HepG2 (cell line): Measurements from ENCODE around the gene EGFLAM. TPM values are rescaled to one million over a fixed set of nuclear protein-coding genes. Genes with fewer than 3 reads are reported as not detected.

Experiments
- CEBPG ChIP-seq: IDR thresholded peaks from 2 replicates; pipeline ENCODE4 v1.6.1; 2016
- EEA1 ChIP-seq: sonication (generic); formaldehyde crosslinking; IDR thresholded peaks from 2 replicates; pipeline ENCODE4 v1.5.1; 2020; ENCODE audit warnings: mild to moderate bottlenecking, missing genetic modification reagents, borderline replicate concordance
- ELF1 ChIP-seq: sonication (generic); formaldehyde crosslinking; IDR thresholded peaks from 2 replicates; pipeline ENCODE4 v1.4.0; 2020; ENCODE audit warnings: missing genetic modification reagents
- FOXJ3 ChIP-seq: sonication (generic); formaldehyde crosslinking; IDR thresholded peaks from 2 replicates; pipeline ENCODE4 v1.4.0; 2020; ENCODE audit warnings: missing genetic modification reagents, mild to moderate bottlenecking, borderline replicate concordance
- FOXM1 ChIP-seq: sonication (generic); formaldehyde crosslinking; IDR thresholded peaks from 2 replicates; pipeline ENCODE4 v1.5.0; 2020; ENCODE audit warnings: missing genetic modification reagents
- GATAD2A ChIP-seq: IDR thresholded peaks from 2 replicates; pipeline ENCODE4 v1.6.1; 2016
- HDAC2 ChIP-seq: sonication (generic); formaldehyde crosslinking; IDR thresholded peaks from 2 replicates; pipeline ENCODE4 v1.4.0; 2020; ENCODE audit warnings: missing genetic modification reagents
- POLR2G ChIP-seq: fragments of 200-400 bp; formaldehyde crosslinking; IDR thresholded peaks from 2 replicates; pipeline ENCODE4 v1.6.1; 2018; ENCODE audit warnings: mild to moderate bottlenecking, low read depth, low read length, moderate library complexity
- SOX5 ChIP-seq: IDR thresholded peaks from 2 replicates; pipeline ENCODE4 v1.6.1; 2016; ENCODE audit warnings: borderline replicate concordance
- SP2 ChIP-seq: sonication (generic); formaldehyde crosslinking; IDR thresholded peaks from 2 replicates; pipeline ENCODE4 v1.5.1; 2020; ENCODE audit warnings: mild to moderate bottlenecking, missing genetic modification reagents
- ZHX1 ChIP-seq: sonication (generic); formaldehyde crosslinking; IDR thresholded peaks from 2 replicates; pipeline ENCODE4 v1.8.1; 2022; ENCODE audit warnings: low read depth, mild to moderate bottlenecking, missing genetic modification reagents
- ZNF138 ChIP-seq: sonication (generic); formaldehyde crosslinking; IDR thresholded peaks from 2 replicates; pipeline ENCODE4 v1.5.0; 2020; ENCODE audit warnings: mild to moderate bottlenecking, low read depth, missing genetic modification reagents
- ZNF160 ChIP-seq: sonication (generic); formaldehyde crosslinking; IDR thresholded peaks from 2 replicates; pipeline ENCODE4 v1.8.0; 2022; ENCODE audit warnings: mild to moderate bottlenecking, inconsistent platforms, missing genetic modification reagents
- ZNF205 ChIP-seq: IDR thresholded peaks from 2 replicates; pipeline ENCODE4 v1.6.1; 2018; ENCODE audit warnings: missing biosample characterization, missing genetic modification reagents
- ZNF263 ChIP-seq: sonication (generic); formaldehyde crosslinking; IDR thresholded peaks from 2 replicates; pipeline ENCODE4 v1.4.0; 2020; ENCODE audit warnings: missing genetic modification reagents
- ZNF280D ChIP-seq: sonication (generic); formaldehyde crosslinking; IDR thresholded peaks from 2 replicates; pipeline ENCODE4 v1.5.1; 2020; ENCODE audit warnings: mild to moderate bottlenecking, missing genetic modification reagents
- ZNF331 ChIP-seq: sonication (generic); formaldehyde crosslinking; IDR thresholded peaks from 2 replicates; pipeline ENCODE4 v1.4.0; 2020; ENCODE audit warnings: missing genetic modification reagents
- ZNF543 ChIP-seq: sonication (generic); formaldehyde crosslinking; IDR thresholded peaks from 2 replicates; pipeline ENCODE4 v1.4.0; 2020; ENCODE audit warnings: mild to moderate bottlenecking, missing genetic modification reagents
- ZNF614 ChIP-seq: IDR thresholded peaks from 2 replicates; pipeline ENCODE4 v1.6.1; 2018; ENCODE audit warnings: missing biosample characterization, missing genetic modification reagents, inconsistent platforms, borderline replicate concordance
- ZNF644 ChIP-seq: IDR thresholded peaks from 2 replicates; pipeline ENCODE4 v1.6.1; 2016; ENCODE audit warnings: low read depth
- ZNF746 ChIP-seq: sonication (generic); formaldehyde crosslinking; IDR thresholded peaks from 2 replicates; pipeline ENCODE4 v1.8.0; 2022; ENCODE audit warnings: mild to moderate bottlenecking, missing genetic modification reagents
- ZSCAN9 ChIP-seq: IDR thresholded peaks from 2 replicates; pipeline ENCODE4 v1.6.1; 2016; ENCODE audit warnings: borderline replicate concordance
- polyA plus RNA-seq, 8 experiments: library from polyadenylated mRNA; depleted of rRNA in 3 of 8; stranded (reverse) in 7 of 8; unstranded in 1 of 8; fragments of >200 nt; fragmentation: Illumina TruSeq in 4 of 8; extraction: Trizol in 4 of 8; gene quantifications; 2 replicates each; pipeline versions ENCODE4 v1.2.1 to v1.2.3, GENCODE V29; 2011 to 2016; ENCODE audit warnings: low read depth in 4 of 8, missing spikeins in 1 of 8, mixed read lengths in 1 of 8; ENCODE audit not compliant: insufficient read depth in 1 of 8
- total RNA-seq, 5 experiments: library from RNA; depleted of rRNA; stranded (reverse); fragments of >200 nt; fragmentation: Illumina TruSeq; extraction: Trizol; gene quantifications; 2 replicates each; pipeline ENCODE4 v1.2.3, GENCODE V29; 2016; ENCODE audit warnings: low read depth in 1 of 5
- TF ChIP-seq, protein P1 (sequence below): IDR thresholded peaks from 2 replicates; pipeline ENCODE4 v1.6.1; 2016
- TF ChIP-seq, protein P2 (sequence below): sonication (generic); formaldehyde crosslinking; conservative IDR thresholded peaks from 2 replicates; pipeline ENCODE4 v1.4.0; 2020; ENCODE audit warnings: missing genetic modification reagents

The EGFLAM gene
- total and polyA plus RNA-seq, 2 of the 13 experiments (the other 11 are each of a cell fraction or from before 2014, with no cell fraction given), result not detected

GRCh38 chr5:38338455-38338854, 80.1 kb downstream of the EGFLAM start (continued):
- TF ChIP-seq ZNF205 (CRISPR knock-in tag), result 0 out of 2 replicates have a peak, but pooled peaks have one; percentile 35
- TF ChIP-seq FOXM1 (CRISPR knock-in tag), result no peak
- no peak for TF ChIP-seq EEA1 (CRISPR knock-in tag)
- no peak for TF ChIP-seq ZNF160 (CRISPR knock-in tag)
- no peak for TF ChIP-seq ELF1 (CRISPR knock-in tag)
- no peak for TF ChIP-seq SP2 (CRISPR knock-in tag)
- TF ChIP-seq ZNF543, result no peak
- 0 out of 2 replicates have a peak, but pooled peaks have one; percentile 50 for TF ChIP-seq ZHX1 (CRISPR knock-in tag)
- no peak for TF ChIP-seq ZNF138 (CRISPR knock-in tag)
- TF ChIP-seq SOX5 (CRISPR knock-in tag), result peak; percentile 56; the same call in 1 of the 2 replicates
- no peak for TF ChIP-seq ZNF746 (CRISPR knock-in tag)
- peak; percentile 79 for TF ChIP-seq GATAD2A (CRISPR knock-in tag)
- peak; percentile 64; the same call in 1 of the 2 replicates for TF ChIP-seq ZNF331 (CRISPR knock-in tag)
- TF ChIP-seq, protein P1, sequence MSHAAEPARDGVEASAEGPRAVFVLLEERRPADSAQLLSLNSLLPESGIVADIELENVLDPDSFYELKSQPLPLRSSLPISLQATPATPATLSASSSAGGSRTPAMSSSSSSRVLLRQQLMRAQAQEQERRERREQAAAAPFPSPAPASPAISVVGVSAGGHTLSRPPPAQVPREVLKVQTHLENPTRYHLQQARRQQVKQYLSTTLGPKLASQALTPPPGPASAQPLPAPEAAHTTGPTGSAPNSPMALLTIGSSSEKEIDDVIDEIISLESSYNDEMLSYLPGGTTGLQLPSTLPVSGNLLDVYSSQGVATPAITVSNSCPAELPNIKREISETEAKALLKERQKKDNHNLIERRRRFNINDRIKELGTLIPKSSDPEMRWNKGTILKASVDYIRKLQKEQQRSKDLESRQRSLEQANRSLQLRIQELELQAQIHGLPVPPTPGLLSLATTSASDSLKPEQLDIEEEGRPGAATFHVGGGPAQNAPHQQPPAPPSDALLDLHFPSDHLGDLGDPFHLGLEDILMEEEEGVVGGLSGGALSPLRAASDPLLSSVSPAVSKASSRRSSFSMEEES (CRISPR knock-in tag), result peak; percentile 87; the same call in 1 of the 2 replicates
- no peak for TF ChIP-seq ZSCAN9 (CRISPR knock-in tag)
- TF ChIP-seq, protein P2, sequence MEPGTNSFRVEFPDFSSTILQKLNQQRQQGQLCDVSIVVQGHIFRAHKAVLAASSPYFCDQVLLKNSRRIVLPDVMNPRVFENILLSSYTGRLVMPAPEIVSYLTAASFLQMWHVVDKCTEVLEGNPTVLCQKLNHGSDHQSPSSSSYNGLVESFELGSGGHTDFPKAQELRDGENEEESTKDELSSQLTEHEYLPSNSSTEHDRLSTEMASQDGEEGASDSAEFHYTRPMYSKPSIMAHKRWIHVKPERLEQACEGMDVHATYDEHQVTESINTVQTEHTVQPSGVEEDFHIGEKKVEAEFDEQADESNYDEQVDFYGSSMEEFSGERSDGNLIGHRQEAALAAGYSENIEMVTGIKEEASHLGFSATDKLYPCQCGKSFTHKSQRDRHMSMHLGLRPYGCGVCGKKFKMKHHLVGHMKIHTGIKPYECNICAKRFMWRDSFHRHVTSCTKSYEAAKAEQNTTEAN, result peak; percentile 83
- no peak for TF ChIP-seq ZNF263
- no peak for TF ChIP-seq ZNF614 (CRISPR knock-in tag)
- TF ChIP-seq POLR2G, result no peak
- peak; percentile 80 for TF ChIP-seq CEBPG (CRISPR knock-in tag)
- TF ChIP-seq FOXJ3 (CRISPR knock-in tag), result 0 out of 2 replicates have a peak, but pooled peaks have one; percentile 25
- TF ChIP-seq ZNF644 (CRISPR knock-in tag), result peak; percentile 59; the same call in 1 of the 2 replicates
- peak; percentile 75 for TF ChIP-seq HDAC2 (CRISPR knock-in tag)
- TF ChIP-seq ZNF280D (CRISPR knock-in tag), result 0 out of 2 replicates have a peak, but pooled peaks have one; percentile 39
